ENCODE results near the gene TCEA2.

TCEA2 gene

GRCh38 chr20:64102647-64103354, 39.8 kb downstream of the TCEA2 start:
- H3K36me3 ChIP-seq (ENCODE audit: insufficient read depth, insufficient read length, low read length): no peaks in the 10 kb centered on the region
- peaks cover 31% of the 10 kb centered on the region for H3K4me1 ChIP-seq (ENCODE audit: insufficient read depth, insufficient read length)
- TF ChIP-seq YY1 (IDR thresholded peaks at IDR 0.05; ENCODE audit: insufficient read depth, insufficient read length) (no peak), SUZ12 (IDR thresholded peaks at IDR 0.05; ENCODE audit: extremely low read depth, insufficient read depth, insufficient read length) (no peak)
- peak overlapping the region; percentile 53 for H3K4me3 ChIP-seq (ENCODE audit: insufficient read length, low read depth)
- no peak for DNase-seq (ENCODE audit: low read depth, low spot score)
- H3K9ac ChIP-seq (ENCODE audit: insufficient read length, low read depth): peak overlapping the region; percentile 89
- no peaks in the 10 kb centered on the region for H3K9me3 ChIP-seq (ENCODE audit: insufficient read depth, low read length)
- H3K27me3 ChIP-seq (ENCODE audit: insufficient read depth, insufficient read length): peaks cover 24% of the 10 kb centered on the region

- Histone ChIP-seq H3K4me1 (ENCODE audit: insufficient read depth, insufficient read length) (peaks cover 34% of the 10 kb centered on the region), H3K9ac (ENCODE audit: insufficient read length, low read depth) (peak overlapping the region; percentile 50), H3K36me3 (ENCODE audit: insufficient read depth, insufficient read length, low read length) (no peaks in the 10 kb centered on the region), H3K9me3 (ENCODE audit: insufficient read depth, low read length) (no peaks in the 10 kb centered on the region), H3K27me3 (ENCODE audit: insufficient read depth, insufficient read length) (peaks cover 24% of the 10 kb centered on the region), H3K4me3 (ENCODE audit: insufficient read length, low read depth) (no peak overlapping the region)
- TF ChIP-seq ZNF274 (IDR thresholded peaks at IDR 0.05; ENCODE audit: low read depth, low read length): no peak
- TF ChIP-seq SUZ12 (IDR thresholded peaks at IDR 0.05; ENCODE audit: extremely low read depth, insufficient read depth, insufficient read length): no peak
- no peak for TF ChIP-seq YY1 (IDR thresholded peaks at IDR 0.05; ENCODE audit: insufficient read depth, insufficient read length)
- no peak for DNase-seq (ENCODE audit: low read depth, low spot score)
Observed at GRCh38 chr20:64103871-64104666, 41.1 kb downstream of the TCEA2 start.

GRCh38 chr20:64104667-64105451, 41.9 kb downstream of the TCEA2 start:
- Histone ChIP-seq H3K9me3 (ENCODE audit: insufficient read depth, low read length) (no peaks in the 10 kb centered on the region), H3K4me1 (ENCODE audit: insufficient read depth, insufficient read length) (peaks cover 30% of the 10 kb centered on the region), H3K27me3 (ENCODE audit: insufficient read depth, insufficient read length) (peaks cover 24% of the 10 kb centered on the region), H3K4me3 (ENCODE audit: insufficient read length, low read depth) (no peak overlapping the region), H3K36me3 (ENCODE audit: insufficient read depth, insufficient read length, low read length) (no peaks in the 10 kb centered on the region), H3K9ac (ENCODE audit: insufficient read length, low read depth) (no peak overlapping the region)
- TF ChIP-seq SUZ12 (IDR thresholded peaks at IDR 0.05; ENCODE audit: extremely low read depth, insufficient read depth, insufficient read length) (no peak), YY1 (IDR thresholded peaks at IDR 0.05; ENCODE audit: insufficient read depth, insufficient read length) (no peak), ZNF274 (IDR thresholded peaks at IDR 0.05; ENCODE audit: low read depth, low read length) (no peak)
- no peak for DNase-seq (ENCODE audit: low read depth, low spot score)

GRCh38 chr20:64105846-64106434, 42.9 kb downstream of the TCEA2 start:
- peaks cover 30% of the 10 kb centered on the region for H3K4me1 ChIP-seq (ENCODE audit: insufficient read depth, insufficient read length)
- no peaks in the 10 kb centered on the region for H3K9me3 ChIP-seq (ENCODE audit: insufficient read depth, low read length)
- no peak overlapping the region for H3K4me3 ChIP-seq (ENCODE audit: insufficient read length, low read depth)
- TF ChIP-seq ZNF274 (IDR thresholded peaks at IDR 0.05; ENCODE audit: low read depth, low read length) (no peak), SUZ12 (IDR thresholded peaks at IDR 0.05; ENCODE audit: extremely low read depth, insufficient read depth, insufficient read length) (no peak), YY1 (IDR thresholded peaks at IDR 0.05; ENCODE audit: insufficient read depth, insufficient read length) (no peak)
- H3K9ac ChIP-seq (ENCODE audit: insufficient read length, low read depth): no peak overlapping the region
- H3K27me3 ChIP-seq (ENCODE audit: insufficient read depth, insufficient read length): peaks cover 18% of the 10 kb centered on the region
- no peak for DNase-seq (ENCODE audit: low read depth, low spot score)
- H3K36me3 ChIP-seq (ENCODE audit: insufficient read depth, insufficient read length, low read length): no peaks in the 10 kb centered on the region

GRCh38 chr20:64106435-64106961, 43.5 kb downstream of the TCEA2 start:
- Histone ChIP-seq H3K9me3 (ENCODE audit: insufficient read depth, low read length) (no peaks in the 10 kb centered on the region), H3K4me1 (ENCODE audit: insufficient read depth, insufficient read length) (peaks cover 29% of the 10 kb centered on the region), H3K36me3 (ENCODE audit: insufficient read depth, insufficient read length, low read length) (no peaks in the 10 kb centered on the region), H3K4me3 (ENCODE audit: insufficient read length, low read depth) (no peak overlapping the region), H3K27me3 (ENCODE audit: insufficient read depth, insufficient read length) (peaks cover 13% of the 10 kb centered on the region), H3K9ac (ENCODE audit: insufficient read length, low read depth) (no peak overlapping the region)
- no peak for DNase-seq (ENCODE audit: low read depth, low spot score)
- TF ChIP-seq ZNF274 (IDR thresholded peaks at IDR 0.05; ENCODE audit: low read depth, low read length) (no peak), YY1 (IDR thresholded peaks at IDR 0.05; ENCODE audit: insufficient read depth, insufficient read length) (no peak), SUZ12 (IDR thresholded peaks at IDR 0.05; ENCODE audit: extremely low read depth, insufficient read depth, insufficient read length) (no peak)

- Histone ChIP-seq H3K9ac (ENCODE audit: insufficient read length, low read depth) (peak within 1 kb of the TSS; percentile 26), H3K36me3 (ENCODE audit: insufficient read depth, insufficient read length, low read length) (no peaks in the 10 kb centered on the region), H3K9me3 (ENCODE audit: insufficient read depth, low read length) (no peaks in the 10 kb centered on the region), H3K4me3 (ENCODE audit: insufficient read length, low read depth) (no peak within 1 kb of the TSS), H3K4me1 (ENCODE audit: insufficient read depth, insufficient read length) (peaks cover 25% of the 10 kb centered on the region), H3K27me3 (ENCODE audit: insufficient read depth, insufficient read length) (peaks cover 8% of the 10 kb centered on the region)
- TF ChIP-seq SUZ12 (IDR thresholded peaks at IDR 0.05; ENCODE audit: extremely low read depth, insufficient read depth, insufficient read length) (no peak), ZNF274 (IDR thresholded peaks at IDR 0.05; ENCODE audit: low read depth, low read length) (no peak), YY1 (IDR thresholded peaks at IDR 0.05; ENCODE audit: insufficient read depth, insufficient read length) (no peak)
- no peak for DNase-seq (ENCODE audit: low read depth, low spot score)
Observed at GRCh38 chr20:64106981-64107735, 44.2 kb downstream of the TCEA2 start, which contains the start of gene NPBWR2. Gene NPBWR2 (minus strand): TSS chr20:64107565. CDS start chr20:64106831, 734 bp downstream.

Measured in NT2/D1 (cell line).